HG03439 (cell line): Measurements from ENCODE around the gene AP2B1.

Experiments
- ATAC-seq: cut with Tn5 transposase; IDR thresholded peaks from one replicate; pipeline ENCODE4 v1.9.1; 2021; ENCODE audit warnings: mild to moderate bottlenecking, moderate library complexity; ENCODE audit not compliant: unreplicated experiment

Gene AP2B1

DNA sequence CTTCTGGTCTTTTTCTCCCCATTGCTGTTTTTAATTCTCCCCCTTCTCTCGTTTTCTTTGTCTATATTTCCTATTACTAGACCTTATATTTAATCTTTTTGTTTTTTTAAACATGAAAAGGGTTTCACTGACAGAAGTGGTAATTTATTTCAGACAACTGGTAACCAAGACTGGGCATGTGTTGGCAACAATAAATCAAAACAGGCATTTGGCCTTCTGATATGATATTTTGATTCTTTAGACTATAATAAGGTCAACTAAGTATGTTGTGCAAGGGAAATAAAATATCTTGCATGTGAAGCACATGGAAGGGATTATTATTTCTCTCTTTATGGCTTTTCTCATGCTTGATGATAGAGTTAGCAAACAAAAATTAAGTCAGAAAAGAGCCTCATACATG is 34.6 kb downstream of the AP2B1 start:
- ATAC-seq = no peak

DNA sequence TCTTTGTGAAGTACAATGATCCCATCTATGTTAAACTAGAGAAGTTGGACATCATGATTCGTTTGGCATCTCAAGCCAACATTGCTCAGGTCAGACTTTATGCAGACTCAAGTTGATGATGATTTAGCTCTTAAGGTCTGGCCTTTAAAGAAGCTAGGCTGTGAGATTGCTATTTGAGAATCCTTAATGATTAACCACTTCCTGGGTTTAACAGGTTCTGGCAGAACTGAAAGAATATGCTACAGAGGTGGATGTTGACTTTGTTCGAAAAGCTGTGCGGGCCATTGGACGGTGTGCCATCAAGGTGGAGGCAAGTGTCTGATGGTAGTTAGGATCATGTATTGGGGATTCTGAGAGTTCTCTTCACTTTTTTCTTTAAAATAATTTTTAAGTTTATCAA is 40.3 kb downstream of the AP2B1 start:
- ATAC-seq = no peak

DNA sequence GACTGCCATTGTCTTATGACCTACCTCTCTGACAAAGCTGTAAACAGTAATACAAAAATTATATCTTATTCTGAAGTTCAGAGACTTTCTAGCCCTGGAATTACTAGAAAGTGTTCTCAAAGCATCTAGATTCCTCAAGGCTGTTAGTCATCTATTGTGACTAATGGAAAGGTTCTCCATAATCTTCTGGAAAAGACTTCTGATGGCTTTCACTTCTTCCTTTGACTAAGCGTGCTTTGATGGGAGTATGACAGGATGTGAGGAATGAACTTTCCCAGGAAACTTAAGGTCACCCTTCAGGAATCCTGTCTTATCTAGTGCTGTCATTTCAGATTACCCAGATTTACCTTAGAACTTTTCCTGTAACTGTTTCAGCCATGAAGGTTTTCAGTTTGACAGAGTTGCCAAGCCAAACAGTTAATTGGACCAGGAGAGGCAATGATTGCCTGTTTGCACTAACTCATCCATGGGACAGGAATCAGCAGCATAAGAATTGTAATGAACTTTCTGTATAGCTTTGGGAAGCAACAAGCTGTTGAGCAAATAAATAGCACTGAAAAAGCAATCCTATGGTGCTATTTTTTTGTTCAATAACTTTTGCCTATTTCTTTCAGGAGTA is 43.5 kb downstream of the AP2B1 start:
- ATAC-seq = no peak

DNA sequence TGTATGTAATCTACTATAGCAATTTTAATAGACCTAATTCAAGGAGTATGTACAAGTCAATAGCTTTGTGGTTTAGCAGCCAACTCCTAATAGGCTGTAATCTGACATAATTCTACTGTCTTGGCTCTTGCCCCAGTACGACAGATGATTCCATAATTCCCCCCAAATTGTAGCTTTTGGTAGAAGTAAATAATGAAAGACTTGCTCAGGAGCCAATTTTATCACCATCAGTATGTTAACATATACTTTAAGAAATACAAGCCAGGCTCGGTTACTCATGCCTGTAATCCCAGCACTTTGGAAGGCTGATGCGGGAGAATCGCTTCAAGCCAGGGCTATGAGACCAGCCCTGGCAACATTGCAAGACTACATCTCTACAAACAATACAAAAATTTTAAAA is 53.9 kb downstream of the AP2B1 start:
- no peak for ATAC-seq

DNA sequence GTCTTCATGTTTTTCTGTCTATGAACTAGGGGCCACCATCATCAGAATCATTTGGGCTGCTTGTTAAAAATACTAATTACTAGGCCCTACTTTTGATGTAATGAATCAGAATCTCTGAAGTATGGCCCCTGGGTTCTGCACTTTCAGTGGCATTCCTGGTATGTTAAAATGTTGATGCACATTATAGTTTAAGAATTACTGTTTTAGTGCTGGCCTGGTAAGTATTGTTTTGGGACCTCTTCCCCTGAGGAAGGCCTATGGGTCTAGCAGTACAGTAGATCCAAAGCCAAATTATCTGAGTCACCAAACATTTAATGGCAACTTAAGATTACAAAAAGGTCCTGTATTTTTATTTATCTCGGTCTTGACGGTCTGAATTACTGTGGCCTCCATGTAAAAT is 58.8 kb downstream of the AP2B1 start:
- ATAC-seq = no peak

DNA sequence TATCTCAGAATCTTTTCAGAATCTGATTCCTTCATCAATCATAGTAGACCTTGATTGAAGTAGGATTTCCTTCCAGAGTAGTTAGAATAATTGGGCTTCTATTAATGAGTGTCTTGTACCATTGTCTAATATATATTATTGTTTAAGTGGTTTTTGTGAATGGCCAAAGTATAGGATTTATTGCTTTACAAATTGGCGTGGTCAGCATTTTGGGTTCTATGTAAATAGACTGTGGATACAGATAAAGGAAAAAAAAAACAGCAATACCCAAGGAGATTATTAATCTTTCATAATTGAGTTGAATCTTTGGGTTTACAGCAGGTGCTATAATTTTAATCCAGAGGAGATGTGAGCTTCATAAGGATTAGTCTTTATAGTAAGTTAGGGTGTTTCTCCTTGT is 64.3 kb downstream of the AP2B1 start:
- ATAC-seq = no peak

DNA sequence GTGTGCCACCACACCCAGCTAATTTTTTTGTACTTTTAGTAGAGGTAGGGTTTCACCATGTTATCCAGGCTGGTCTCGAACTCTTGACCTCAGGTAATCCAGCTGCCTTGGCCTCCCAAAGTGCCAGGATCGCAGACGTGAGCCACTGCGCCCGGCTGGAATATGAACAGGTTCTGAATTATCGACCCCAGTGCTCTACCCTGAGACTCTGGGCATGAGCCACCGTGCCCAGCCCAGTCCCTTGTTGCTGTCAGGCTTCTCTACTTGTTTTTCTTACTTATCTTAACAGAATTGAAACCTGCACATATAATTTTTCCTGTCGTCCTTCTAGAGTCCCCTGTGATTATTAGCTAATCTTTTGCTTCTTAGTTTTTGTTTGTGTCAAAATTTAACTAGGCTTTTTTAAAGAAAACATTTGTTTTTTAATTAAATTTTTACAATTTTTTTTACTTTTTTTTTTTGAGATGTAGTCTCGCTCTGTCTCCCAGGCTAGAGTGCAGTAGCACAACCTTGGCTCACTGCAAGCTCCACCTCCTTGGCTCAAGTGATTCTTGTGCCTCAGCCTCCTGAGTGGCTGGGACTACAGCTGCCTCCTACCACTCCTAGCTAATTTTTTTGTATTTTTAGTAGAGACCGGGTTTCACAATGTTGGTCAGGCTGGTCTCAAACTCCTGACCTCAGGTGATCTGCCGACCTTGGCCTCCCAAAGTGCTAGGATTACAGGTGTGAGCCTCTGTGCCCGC is 66.7 kb downstream of the AP2B1 start:
- no peak for ATAC-seq

DNA sequence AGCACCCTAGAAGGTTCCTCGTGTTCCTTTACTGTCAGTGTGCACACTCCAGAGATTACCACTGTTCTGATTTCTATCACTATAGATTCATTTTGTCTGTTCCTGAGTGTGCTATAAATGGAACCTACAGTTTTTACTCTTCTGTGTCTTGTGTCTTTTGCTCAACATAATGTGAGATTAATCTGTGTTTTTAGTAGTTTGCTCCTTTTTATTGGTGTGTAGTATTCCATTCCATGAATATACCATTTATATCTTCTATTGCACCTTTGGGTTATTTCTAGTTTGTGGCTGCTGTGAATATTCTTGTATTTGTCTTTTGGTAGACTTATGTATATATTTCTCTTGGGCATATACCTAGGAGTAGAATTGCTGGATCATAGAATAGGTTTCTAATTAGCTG is 68.2 kb downstream of the AP2B1 start:
- ATAC-seq = no peak

DNA sequence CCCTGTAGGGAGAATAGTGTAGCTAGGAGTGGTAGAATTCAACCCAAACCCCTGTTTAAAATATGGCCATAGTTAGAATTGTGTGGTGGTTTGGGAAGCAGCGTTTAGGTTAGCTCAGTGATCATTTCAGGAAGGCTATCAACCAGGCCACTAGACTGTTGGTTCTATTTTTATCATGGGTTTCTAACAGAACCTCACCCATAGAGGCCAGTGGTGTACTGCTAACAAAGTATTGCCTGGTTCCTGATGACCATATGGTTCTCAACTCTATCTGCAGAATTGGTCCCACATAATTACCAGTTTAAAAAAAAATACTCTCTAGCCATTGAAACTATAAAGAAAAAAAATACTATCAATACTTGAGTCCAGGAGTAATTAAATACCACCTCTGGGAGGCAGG is 73.8 kb downstream of the AP2B1 start:
- ATAC-seq = no peak

DNA sequence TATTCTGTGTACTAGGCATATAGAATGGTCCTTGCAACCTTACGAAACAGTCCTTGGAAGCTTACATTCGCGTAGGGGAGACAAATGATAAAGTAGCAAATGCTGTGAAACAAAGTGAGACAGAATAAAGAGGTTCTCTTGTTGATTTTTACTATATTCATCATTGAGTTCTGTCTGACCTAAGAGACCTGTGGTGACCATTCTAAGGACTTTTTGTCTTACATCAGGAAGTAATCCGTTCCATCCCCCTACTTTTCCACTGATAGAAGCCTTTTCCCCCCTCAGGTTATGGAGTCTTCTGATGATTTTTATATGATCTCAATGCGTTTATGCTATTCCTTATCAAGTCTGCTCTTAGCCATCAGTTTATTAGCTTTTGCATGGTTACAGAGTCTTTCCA is 77.6 kb downstream of the AP2B1 start:
- ATAC-seq = no peak

DNA sequence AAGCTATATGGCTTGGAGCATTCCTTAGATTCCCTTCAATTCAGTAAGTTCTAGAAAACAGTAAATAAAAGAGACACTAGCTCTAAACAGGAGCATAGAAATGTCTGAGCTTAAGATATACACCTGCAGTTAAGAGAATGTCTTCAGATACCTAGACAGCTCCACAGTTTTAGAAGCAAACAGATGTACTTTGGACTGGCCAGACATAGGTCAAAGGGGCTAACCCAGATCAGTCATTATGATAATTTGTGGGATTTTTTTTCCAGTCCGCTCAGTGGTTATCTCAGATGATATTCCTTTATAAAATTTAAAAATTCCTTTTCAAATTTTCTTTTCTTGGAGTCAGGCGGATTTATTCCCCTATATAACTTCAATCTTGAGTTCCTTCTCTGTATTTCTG is 78.5 kb downstream of the AP2B1 start:
- no peak for ATAC-seq

DNA sequence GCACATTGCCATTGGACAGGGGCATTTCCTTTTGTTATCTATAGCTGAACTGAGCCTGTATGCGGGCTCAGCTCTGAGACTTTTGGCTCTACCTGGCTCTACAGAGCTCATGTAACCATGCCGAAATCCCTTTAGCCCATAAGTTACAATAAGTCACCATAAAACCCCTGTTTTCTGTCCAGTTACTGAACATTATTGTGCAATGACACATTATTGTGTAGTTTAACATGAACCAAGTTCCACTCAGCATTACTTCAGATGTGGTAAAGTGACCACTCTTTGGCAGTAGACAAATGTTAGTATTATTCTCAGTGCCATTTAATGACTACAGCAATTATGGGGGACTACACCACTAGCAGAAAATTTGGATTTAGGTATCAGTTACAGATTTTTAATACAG is 78.9 kb downstream of the AP2B1 start:
- ATAC-seq = no peak

DNA sequence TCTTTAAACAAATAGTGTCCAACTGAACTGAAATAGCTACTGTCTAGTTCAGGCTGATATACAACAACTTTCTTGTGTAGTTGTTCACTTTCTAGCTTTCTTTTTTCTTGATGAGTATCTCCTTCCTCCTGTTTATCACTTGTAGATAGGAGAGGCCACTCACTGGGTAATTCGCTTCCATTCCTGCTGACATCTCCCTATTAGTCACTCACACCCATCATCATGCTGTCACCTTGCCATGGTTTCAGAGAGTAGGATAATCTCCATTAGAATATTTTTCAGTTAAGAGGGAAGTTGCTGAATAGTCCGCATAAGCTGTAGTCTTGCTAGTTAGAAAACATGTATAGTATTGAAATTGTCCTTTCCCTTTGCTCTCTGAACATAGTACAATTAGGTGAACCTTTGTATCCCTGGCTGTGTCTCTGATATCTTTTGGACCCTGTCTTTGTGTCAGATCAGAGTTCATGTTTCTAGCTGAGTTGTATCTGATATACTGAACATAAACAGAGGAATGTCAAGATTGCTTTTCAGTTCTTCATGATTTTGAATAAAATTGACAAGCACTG is 79.9 kb downstream of the AP2B1 start:
- ATAC-seq = no peak

DNA sequence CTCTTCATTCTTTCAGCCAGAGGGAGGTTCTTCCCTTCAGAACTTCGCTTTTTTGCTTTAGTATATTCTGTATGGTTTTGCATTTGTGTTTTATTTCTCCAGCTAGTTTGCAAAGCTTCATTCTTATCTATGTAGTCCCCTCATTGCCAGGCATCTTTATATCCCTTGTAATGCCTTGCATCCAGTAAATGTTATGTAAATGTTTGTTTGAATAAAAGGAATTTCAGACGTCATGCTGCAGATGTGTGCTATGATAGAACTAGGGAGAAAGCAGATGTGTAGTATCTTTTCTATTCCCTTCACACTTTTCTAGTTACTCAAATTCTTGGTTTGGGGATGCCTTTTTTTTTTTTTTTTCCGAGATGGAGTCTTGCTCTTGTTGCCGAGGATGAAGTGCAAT is 81.7 kb downstream of the AP2B1 start:
- ATAC-seq = no peak

DNA sequence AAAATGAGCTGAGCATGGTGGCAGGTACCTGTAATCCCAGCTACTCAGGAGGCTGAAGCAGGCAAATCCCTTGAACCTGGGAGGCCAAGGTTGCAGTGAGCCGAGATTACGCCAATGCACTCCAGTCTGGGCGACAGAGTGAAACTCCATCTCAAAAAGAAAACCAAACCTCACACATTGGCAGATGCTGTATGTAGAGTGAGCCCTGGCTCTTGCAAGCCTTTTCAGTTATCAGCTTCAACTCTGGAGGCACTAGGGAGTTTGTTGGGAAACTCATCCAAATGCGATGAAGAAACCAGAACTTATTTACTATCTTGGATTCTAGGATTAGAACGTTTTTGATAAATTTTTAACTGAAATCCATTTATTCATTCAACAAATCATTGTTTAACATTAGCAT is 87.4 kb downstream of the AP2B1 start:
- no peak for ATAC-seq

DNA sequence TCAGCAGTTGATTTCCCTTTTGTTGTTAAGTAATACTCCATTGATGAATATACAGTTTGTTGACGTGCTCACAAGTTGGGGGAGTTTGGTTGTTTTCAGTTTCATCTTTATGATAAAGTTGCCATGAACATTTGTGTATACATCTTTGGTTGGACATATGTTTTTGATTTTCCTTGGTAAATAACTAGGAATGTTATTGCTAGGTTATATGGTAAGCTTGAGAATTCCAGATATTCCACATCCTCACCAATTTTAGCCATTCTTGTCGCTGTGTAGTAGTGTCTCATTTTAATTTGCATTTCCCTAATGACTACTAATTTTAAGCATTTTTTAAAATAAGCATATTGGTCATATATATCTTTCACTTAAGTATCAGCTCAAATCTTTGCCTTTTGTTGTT is 89.3 kb downstream of the AP2B1 start:
- ATAC-seq = no peak

DNA sequence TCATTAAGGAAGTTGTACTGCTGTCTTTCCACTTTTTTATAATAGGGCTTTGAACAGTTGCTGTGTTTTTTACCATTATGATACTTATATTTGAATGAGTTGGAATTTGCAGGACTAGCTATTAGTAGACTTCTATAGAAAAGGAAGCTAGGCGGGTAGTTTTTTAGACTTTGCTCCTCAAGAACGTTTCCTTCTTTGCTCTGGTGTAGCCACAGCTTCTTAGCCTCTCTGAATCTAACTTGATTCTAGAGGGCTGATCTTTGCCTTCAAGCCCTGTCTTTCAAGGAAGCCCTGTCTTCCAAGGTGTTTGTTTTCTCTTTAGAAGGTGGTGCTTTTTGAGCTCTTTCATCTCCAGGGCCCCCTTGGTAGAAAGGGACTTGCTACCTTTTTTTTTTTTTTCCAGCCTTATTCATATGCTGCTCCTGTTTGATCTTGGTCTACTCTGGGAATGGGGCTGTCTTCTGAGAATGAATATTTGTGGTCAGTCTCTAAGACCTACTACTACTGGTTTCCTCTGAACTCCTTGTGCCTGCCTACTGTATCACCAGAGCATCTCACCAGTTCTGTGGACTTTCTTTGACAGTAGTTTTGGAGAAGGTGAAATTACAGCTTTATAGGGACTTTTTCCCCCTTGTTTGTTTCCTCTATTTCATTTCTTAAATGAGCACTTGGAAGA is 92.0 kb downstream of the AP2B1 start:
- no peak for ATAC-seq

DNA sequence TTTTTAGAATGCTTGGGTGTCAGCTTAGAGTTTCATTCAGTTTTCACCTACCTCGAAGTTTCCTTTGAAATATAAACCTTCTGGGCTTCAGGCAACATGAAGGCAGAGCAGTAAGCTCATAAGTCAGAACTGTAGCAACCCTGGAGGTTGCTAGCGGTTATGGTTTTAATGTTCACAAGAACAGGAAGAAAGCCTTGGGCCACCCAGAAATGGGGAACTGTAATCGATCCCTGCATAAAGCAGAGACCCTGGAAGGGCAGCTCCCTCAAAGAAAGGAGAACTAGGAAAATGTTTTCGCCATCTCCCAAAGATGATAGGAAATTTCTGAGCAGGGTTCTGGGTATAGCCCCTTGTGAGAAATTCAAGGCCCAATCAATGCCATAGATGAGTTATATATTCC is 96.5 kb downstream of the AP2B1 start:
- ATAC-seq = no peak

DNA sequence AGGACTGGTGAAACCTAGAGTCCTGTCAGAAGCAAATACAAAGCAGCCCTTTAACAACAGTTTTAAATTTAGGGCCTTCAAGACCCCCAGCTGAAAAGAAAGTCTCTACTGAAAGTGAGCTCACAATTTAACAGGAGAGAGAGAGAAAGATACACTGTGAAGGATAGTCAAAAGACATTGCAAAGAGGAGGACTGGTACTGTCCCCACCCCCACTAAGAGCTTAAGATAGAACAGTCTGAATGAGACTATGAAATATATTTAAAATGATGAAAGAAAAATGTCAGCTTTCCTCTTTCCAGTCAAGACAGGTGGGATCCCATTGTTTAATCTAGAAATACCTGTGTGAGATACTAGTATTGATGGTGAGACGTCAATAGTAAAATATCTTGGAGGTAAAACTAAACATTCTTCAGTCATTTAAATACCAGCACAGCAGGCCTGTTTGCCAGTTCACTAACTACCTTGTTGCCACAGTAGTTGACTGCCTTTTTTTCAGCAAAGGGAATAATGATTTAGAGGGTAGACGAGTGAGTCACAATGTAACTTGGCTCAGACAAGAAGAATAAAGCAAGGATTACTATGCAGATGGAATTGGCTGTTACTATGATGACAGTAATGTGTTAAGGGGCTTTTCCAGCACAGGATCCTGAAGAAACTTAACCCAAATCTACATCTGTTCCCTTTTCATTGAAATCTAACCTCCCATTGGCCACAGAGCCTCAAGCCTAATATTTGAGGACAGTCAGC is 97.1 kb downstream of the AP2B1 start:
- no peak for ATAC-seq

DNA sequence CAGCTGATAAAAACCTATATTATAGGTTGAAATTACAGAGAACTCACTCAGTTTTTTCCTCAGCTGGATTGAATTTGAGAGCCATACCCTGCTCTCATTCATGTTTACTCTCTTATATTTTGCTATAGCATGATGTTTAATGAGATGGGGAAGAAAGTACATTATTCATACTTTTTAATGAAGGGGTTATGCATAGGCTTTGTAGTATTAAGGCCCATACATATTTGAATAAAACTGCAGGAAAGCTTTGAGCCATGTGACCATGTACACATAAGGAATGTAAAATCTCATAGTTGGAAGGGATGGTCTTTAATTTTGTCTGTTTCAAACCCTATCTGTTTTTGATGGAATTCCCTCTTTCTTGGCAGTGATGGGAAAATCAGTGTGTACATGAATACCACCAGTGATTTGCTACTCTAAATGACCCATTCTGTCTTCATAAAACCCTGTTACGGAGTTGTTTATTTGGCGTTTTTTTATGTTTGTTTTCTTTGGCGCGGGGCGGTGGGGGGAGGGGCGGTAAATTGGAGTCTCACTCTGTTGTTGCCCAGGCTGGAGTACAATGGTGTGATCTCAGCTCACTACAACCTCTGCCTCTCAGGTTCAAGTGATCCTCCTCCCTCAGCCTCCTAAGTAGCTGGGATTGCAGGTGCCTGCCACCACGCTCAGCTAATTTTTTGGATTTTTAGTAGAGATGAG is 105.5 kb downstream of the AP2B1 start:
- ATAC-seq = no peak

DNA sequence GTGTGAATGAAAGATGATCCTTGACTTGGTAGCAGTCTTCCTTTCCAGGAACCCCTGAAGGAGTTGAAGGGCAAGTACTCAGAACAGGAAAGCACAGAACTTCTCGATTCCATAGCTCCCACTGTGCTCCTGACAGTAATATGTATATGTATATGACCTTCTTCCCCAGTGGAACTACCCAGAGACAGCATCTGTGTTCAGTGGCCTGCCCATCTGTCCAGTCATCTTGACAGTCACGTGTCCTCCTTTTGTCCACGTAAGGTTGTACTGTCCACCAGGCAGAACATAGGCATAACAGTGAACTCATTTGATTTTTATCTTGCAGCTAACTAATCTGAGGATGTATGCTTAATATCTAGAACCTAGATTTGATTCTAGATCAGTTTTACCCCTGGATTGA is 106.5 kb downstream of the AP2B1 start:
- no peak for ATAC-seq
